Measurements from ENCODE around the gene SGSM2. TPM values are rescaled to one million over a fixed set of nuclear protein-coding genes. Genes with fewer than 3 reads are reported as not detected.

The SGSM2 gene
- total RNA-seq, 1 experiment from 2014 or later = 65.6 TPM

- ChIA-PET CTCF (interaction anchor here (1.0 to 1.4 kb wide), 2 partner anchors 11 to 45 kb away, joined by 3 to 5 read pairs; no protein-coding TSS in a partner anchor), POLR2A (no interaction called here)
- Mint-ChIP-seq H3K9me3 (ENCODE audit: unreplicated experiment) (no peaks in the 10 kb centered on the region), H3K27ac (ENCODE audit: unreplicated experiment) (no peak overlapping the region), H3K4me3 (ENCODE audit: unreplicated experiment) (no peak overlapping the region), H3K4me1 (ENCODE audit: low read depth, unreplicated experiment) (no peaks in the 10 kb centered on the region), H3K36me3 (ENCODE audit: insufficient read depth, unreplicated experiment) (peaks cover 52% of the 10 kb centered on the region), H3K27me3 (ENCODE audit: insufficient read depth, unreplicated experiment) (no peaks in the 10 kb centered on the region)
- Histone ChIP-seq H3K4me1 (no peaks in the 10 kb centered on the region), H3K36me3 (ENCODE audit: control insufficient read depth, insufficient read depth, low read length) (no peaks in the 10 kb centered on the region; the same call in 1 of the 2 replicates), H3K9me3 (no peaks in the 10 kb centered on the region), H3K27me3 (replicated peaks; ENCODE audit: control insufficient read depth, insufficient read depth, low read length) (no peaks in the 10 kb centered on the region), H3K4me3 (ENCODE audit: low read depth, low read length) (no peak overlapping the region)
- no peak for TF ChIP-seq CTCF (IDR thresholded peaks at IDR 0.05; ENCODE audit: insufficient read depth in 1 of 2, low read depth in 1 of 2, low read length in 1 of 2, severe bottlenecking in 1 of 2, unreplicated experiment in 1 of 2)
- no TSS peak for BruUV-seq (replicated peaks)
- intact Hi-C loops (cut with micrococcal nuclease; ENCODE audit: unreplicated experiment) = no loop called here
- no peak for DNase-seq
Observed at GRCh38 chr17:2427215-2427614, 89.9 kb downstream of the SGSM2 start.

- no peak overlapping the region for H3K4me3 ChIP-seq (ENCODE audit: low read depth, low read length)
- Mint-ChIP-seq H3K36me3 (ENCODE audit: insufficient read depth, unreplicated experiment) (peaks cover 55% of the 10 kb centered on the region), H3K4me1 (ENCODE audit: low read depth, unreplicated experiment) (no peaks in the 10 kb centered on the region), H3K9me3 (ENCODE audit: unreplicated experiment) (no peaks in the 10 kb centered on the region), H3K27me3 (ENCODE audit: insufficient read depth, unreplicated experiment) (no peaks in the 10 kb centered on the region), H3K27ac (ENCODE audit: unreplicated experiment) (peak overlapping the region; percentile 9), H3K4me3 (ENCODE audit: unreplicated experiment) (no peak overlapping the region)
- ChIA-PET CTCF (interaction anchor here (1.0 to 1.4 kb wide), 2 partner anchors 12 to 45 kb away, joined by 3 to 5 read pairs; no protein-coding TSS in a partner anchor), POLR2A (no interaction called here)
- no peak for TF ChIP-seq CTCF (IDR thresholded peaks at IDR 0.05; ENCODE audit: insufficient read depth in 1 of 2, low read depth in 1 of 2, low read length in 1 of 2, severe bottlenecking in 1 of 2, unreplicated experiment in 1 of 2)
- H3K4me1 ChIP-seq = no peaks in the 10 kb centered on the region
- H3K36me3 ChIP-seq (ENCODE audit: control insufficient read depth, insufficient read depth, low read length) = peaks cover under 1% of the 10 kb centered on the region; the same call in 1 of the 2 replicates
- H3K9me3 ChIP-seq = no peaks in the 10 kb centered on the region
- BruUV-seq (replicated peaks) = no TSS peak
- intact Hi-C loops (cut with micrococcal nuclease; ENCODE audit: unreplicated experiment) = no loop called here
- DNase-seq = no peak
- H3K27me3 ChIP-seq (replicated peaks; ENCODE audit: control insufficient read depth, insufficient read depth, low read length) = no peaks in the 10 kb centered on the region
Observed at GRCh38 chr17:2427910-2428309, 90.6 kb downstream of the SGSM2 start.

Other genes with a start within 250 kb of the SGSM2 start
- 33.8 and 35.3 TPM in 2 replicates for gene SMG6, start 33.7 kb upstream of the SGSM2 start, total RNA-seq (2022)
- 15.2 and 18.2 TPM in 2 replicates for gene SRR, start 33.6 kb upstream of the SGSM2 start, total RNA-seq (2022)
- 65.4 and 67.3 TPM in 2 replicates for gene TSR1, start 1.0 kb upstream of the SGSM2 start, total RNA-seq (2022)
- gene MNT, start 63.6 kb downstream of the SGSM2 start, total RNA-seq (2022) = 24.4 and 25.8 TPM in 2 replicates
- 50.4 and 58.4 TPM in 2 replicates for gene METTL16, start 174.4 kb downstream of the SGSM2 start, total RNA-seq (2022)